GM18511 (cell line): ENCODE results near the gene GFM2.
"Not testable (repeated sequence)": the region's sequence is repeated elsewhere in the genome, so short reads cannot be mapped to it uniquely, and the experiment has no call there.

Source experiments
- ATAC-seq: cut with Tn5 transposase; IDR thresholded peaks from one replicate; pipeline ENCODE4 v1.9.1; 2021; ENCODE audit warnings: mild to moderate bottlenecking, moderate library complexity; ENCODE audit not compliant: unreplicated experiment

Gene GFM2

DNA sequence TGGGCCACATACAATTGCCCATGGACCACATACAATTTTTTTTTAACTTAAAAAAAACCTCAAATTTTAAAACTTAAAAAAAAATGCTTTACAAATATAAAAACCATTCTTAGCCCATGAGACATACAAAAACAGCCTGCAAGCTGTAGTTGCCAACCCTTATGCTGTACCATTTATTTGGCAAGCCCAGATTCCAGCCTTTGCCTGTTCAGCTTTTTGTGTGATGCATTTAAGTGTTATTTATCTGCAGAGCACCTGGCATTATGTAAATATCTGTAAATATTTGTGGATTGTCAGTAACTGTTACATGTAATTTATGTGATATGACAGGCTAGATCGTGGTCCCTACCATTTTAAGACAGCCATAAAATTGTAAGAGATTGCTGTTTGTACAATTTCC lies 49.3 kb downstream of the GFM2 start:
- ATAC-seq, result no peak

DNA sequence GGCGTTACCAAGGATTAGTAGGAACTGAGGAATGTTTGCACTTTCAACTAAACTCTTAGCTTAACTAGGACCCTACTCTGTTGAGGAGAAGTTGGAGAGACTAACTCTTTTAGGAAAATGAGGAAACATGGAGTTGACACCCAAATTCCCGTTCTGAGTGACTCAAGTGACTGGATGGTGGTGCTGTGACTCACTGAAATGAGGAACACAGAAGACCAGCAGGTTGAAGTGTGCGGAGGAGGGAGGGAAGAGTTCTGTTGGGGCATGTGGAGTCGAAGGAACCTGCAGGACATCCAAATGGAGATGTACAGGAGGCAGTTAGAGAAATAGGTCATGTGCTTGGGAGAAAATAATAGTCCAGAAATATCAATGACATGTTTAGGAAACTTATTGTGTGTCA lies 73.7 kb downstream of the GFM2 start:
- ATAC-seq, result no peak

DNA sequence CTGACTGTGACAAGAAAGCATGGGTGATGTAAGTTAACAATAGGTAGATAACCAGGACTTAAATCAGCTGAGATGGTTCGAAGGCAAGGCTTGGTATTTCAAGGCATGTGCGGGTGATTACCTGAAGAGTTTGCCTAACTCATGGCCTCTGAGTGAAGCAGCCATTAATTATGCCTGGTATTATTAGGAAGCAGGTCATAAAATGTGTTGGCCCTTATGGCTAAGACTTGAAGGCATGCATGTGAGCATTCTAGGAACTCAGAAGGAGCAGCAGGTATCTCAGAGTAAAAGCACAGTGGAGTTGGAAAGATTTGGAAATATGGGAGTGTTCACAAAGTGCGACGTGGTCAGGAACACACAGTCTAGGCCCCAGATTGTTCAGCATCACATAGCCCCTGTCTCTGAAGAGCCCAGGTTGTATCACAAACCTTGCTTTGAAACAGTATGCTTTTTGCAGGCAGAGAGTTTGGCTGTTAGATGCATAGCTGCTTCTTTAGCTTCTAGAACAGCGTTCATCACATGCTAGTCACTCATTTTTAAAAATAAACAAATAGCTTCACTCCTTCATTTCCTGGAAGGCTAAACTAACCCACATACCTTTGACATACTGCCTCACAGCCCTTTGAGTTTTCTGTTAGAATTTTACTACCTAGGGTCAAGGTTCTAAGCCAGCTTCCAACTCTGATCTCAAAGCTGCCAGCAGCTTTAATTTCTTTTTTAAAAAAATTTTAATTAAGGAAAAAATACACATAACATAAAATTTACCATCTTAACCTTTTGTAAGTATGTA lies 79.8 kb downstream of the GFM2 start:
- ATAC-seq, result no peak

DNA sequence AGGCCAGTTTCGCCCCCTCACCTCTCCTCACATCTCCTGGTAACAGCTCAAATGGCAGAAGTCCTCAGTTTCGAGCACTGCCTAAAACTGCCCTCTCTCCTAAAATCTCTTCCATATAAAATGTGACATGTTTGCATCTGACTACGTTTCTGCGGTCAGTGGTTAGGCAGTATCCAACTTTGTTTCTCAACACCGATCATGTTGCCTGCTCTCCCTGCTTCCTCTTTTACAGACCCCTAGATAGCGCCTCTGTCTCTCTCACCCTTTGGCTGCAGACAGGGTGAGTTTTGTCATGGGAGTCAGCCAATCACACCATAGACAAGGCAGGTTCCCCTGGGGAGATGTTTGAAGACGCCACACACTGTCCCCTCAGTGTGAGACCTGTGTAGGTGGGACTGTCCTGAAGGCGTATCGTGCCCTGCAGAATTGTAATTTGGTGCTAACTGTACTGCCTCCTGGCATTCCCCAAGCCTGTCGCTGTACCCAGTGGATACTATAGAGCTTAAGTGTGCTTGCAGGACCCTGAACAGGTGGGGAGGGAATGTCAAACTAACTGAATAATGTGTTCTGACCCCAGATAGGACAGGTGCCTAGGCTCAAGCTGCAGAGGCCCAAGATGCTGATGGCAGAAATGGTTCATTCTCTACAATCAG lies 80.8 kb downstream of the GFM2 start:
- peak; percentile 56 for ATAC-seq

DNA sequence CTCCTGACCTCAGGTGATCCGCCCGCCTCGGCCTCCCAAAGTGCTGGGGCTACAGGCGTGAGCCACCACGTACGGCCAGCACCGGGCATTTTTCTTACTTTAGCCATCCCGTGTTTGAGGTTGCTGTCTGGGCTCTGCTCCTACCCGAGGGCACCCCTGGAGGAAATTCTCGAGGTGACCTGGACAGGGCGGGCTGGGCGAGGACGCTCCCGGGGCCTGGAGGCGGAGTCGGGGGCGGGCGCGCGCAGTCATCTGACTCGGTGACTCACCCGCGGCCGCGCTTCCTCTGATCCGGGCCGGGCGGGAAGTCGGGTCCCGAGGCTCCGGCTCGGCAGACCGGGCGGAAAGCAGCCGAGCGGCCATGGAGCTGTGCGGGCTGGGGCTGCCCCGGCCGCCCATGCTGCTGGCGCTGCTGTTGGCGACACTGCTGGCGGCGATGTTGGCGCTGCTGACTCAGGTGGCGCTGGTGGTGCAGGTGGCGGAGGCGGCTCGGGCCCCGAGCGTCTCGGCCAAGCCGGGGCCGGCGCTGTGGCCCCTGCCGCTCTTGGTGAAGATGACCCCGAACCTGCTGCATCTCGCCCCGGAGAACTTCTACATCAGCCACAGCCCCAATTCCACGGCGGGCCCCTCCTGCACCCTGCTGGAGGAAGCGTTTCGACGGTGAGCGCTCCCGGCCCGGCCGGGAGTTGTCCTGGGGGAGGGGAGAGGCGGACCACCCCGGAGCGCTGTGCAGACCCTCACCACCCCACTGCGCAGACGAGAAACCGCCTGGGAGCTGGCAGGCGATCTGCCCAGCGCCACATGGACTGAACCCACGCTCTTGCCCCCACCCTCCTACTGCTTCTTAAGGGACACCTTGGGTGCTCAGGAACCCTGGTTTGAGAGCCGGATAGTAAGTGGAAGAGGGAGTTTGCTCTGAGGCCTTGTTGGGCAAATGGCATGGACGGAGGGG lies 81.7 kb downstream of the GFM2 start, which contains the start of gene HEXB:
TSS of gene HEXB (plus strand) at position 334 of the 952 bp plus-strand sequence. CDS start at position 362, 28 bp downstream.
- ATAC-seq, result peak; percentile 84

DNA sequence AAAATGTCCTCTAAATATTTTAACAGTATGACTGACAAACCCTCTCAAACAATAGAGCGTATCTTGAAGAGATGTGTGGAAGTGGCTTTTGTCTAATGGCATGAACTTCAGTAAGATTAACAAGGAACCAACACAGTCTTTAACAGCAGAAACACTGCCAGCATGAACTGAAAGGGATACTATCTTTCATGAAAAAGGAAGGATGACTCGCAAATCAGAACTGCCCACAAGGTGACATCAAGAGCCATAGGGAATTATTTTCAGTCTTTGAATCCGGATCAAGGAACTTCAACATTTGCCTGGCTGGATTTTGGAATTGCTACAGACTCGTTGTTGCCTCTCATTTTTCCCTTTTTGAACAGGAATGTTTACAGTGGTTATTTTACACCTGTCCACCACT lies 87.0 kb downstream of the GFM2 start:
- ATAC-seq, result no peak

DNA sequence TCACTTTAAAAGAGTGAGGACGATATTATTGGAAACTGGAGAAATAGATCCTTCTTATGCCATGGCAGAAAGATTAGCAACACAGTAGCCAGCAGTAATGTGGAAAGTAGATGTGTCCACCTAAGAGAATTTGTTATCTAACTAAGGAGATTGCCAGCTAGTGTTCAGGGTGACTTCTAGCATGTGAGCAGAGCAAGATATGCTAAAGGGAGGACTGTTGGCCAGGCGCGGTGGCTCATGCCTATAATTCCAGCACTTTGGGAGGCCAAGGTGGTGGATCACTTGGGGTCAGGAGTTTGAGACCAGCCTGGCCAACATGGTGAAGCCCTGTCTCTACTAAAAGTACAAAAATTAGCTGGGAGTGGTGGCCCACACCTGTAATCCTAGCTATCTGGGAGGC lies 87.6 kb downstream of the GFM2 start:
- ATAC-seq, result not testable (repeated sequence)

DNA sequence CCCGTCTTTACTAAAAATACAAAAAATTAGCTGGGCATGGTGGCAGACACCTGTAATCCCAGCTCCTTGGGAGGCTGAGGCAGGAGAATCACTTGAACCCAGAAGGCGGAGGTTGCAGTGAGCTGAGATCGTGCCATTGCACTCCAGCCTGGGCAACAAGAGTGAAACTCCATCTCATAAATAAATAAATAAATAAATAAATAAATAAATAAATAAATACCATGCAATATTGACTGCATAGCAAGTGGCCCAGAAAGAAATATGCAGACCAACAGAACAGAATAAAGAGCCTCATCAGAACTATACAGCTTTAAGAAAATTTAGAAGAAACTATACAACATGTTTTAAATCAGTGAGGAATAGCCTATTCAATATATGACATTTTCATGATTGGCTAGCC lies 88.8 kb downstream of the GFM2 start:
- not testable (repeated sequence) for ATAC-seq

DNA sequence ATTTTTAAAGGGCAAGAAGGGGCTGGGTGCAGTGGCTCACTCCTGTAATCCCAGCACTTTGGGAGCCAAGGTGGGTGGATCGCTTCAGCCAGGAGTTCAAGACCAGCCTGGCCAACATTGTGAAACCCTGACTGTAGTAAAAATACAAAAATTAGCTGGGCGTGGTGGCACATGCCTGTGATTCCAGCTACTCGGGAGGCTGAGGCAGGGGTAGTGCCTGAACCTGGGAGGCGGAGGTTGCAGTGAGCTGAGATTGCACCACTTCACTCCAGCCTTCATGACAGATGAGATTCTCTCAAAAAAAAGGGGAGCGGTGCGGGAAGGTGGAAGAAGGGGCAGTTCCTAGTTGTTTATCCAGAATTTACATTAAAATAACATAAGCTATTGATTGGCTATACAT lies 90.5 kb downstream of the GFM2 start:
- not testable (repeated sequence) for ATAC-seq

DNA sequence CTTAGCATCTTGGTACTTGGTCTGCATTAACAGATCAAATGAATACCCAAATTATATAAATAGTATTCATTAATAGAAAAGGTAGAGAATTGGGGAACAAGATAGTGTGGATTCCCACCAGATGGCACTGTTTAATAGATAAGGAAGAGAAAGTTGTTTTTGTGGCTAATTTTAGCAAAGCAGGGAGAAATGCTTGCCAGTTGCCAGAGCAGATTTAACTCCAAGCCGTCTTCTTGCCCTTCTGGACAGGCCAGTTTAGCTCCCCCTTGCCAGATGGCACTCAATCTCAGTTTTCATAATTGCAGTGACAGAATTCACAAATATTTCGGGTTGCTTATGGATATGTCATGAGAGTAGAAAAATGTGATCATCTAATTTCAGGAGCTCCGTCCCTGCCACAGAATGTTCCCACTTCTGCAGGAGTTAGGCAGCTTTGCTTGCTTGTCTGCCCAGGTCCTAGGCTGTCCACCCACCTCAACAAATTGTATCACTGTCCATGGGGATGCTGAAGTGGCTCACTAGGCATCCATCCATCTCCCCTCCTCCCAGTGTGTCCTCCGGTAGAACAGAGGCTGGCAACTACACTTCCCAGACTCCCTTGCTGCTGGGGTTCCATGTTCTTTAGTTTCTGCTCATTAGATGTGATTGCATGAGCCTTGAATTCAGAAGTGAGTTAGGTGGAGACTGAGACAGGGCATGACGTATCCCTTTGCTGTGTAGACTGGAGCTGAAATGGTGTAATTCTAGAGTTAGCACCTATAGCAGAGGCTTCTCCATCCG lies 93.7 kb downstream of the GFM2 start:
- no peak for ATAC-seq

DNA sequence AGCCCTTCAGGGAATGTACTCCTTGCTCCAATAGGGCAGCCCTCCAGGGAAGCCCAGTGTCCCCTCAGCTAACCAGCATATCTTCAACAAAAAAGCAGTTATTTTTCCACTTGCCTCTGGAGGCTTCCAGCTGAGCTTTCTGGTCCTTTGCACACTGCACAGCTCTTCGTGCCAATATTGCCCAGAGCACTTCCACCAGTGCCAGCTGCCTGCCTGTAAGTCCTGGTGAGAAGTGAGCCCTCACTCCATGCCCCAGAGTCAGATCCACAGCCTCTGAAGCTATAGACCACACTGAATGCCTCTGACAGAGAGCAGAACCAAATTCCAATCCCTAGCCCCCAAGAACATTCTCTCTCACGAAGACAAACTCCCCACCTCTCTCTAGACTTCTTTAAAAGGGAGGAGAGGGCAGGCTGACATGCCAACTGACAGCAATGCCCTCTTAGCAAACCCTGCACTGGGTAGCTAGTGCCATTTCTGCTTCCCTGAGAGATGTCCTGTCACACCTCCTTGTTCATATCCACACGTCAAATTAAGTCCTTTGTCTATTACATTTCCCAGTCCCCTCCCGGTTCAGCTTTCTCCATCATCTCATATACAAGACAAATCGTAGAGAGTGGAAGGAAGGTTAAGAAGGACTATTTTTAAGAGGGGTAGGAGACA lies 94.6 kb downstream of the GFM2 start:
- no peak for ATAC-seq
